ENCODE results near the gene MAJIN. TPM values are rescaled to one million over a fixed set of nuclear protein-coding genes. Genes with fewer than 3 reads are reported as not detected.

The MAJIN gene
- total RNA-seq, 1 experiment from 2014 or later: not detected

DNA sequence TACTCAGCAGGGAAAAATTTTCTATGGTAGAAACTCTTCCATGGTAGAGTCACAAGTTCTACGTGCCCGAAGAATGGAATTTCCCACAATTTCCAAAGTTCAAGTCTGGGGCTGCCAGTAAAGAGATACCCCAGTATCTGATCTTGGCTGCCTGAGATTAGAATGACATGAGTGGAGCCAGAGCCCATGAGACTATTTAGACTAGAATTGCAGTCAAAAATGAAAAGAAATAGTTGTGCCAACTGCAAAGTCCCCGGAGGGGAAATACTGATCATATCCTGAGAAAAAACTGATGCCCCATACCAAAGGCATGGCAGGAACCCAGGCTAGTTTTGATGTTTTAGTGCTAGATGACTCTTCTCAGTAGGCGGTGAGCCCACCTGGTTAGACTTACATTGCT is 11.2 kb downstream of the MAJIN start:
- intact Hi-C loops (cut with micrococcal nuclease; ENCODE audit: unreplicated experiment): no loop called here
- H3K36me3 ChIP-seq (ENCODE audit: control insufficient read depth, insufficient read depth, low read length): no peaks in the 10 kb centered on the region
- CTCF ChIA-PET: no interaction called here
- TF ChIP-seq CTCF (IDR thresholded peaks at IDR 0.05; ENCODE audit: insufficient read depth in 1 of 2, low read depth in 1 of 2, low read length in 1 of 2, severe bottlenecking in 1 of 2, unreplicated experiment in 1 of 2): no peak
- 0 out of 2 replicates have a peak, but pooled peaks cover 4% of the 10 kb centered on the region for H3K4me1 ChIP-seq
- no peak overlapping the region for H3K4me3 ChIP-seq (ENCODE audit: low read depth, low read length)
- no peak overlapping the region for H3K4me3 Mint-ChIP-seq (ENCODE audit: unreplicated experiment)
- no peaks in the 10 kb centered on the region for H3K9me3 ChIP-seq
- H3K9me3 Mint-ChIP-seq (ENCODE audit: unreplicated experiment): no peaks in the 10 kb centered on the region
- H3K27me3 ChIP-seq (replicated peaks; ENCODE audit: control insufficient read depth, insufficient read depth, low read length): no peaks in the 10 kb centered on the region
- no peaks in the 10 kb centered on the region for H3K4me1 Mint-ChIP-seq (ENCODE audit: low read depth, unreplicated experiment)
- POLR2A ChIA-PET: no interaction called here
- no peaks in the 10 kb centered on the region for H3K27me3 Mint-ChIP-seq (ENCODE audit: insufficient read depth, unreplicated experiment)
- no peaks in the 10 kb centered on the region for H3K36me3 Mint-ChIP-seq (ENCODE audit: insufficient read depth, unreplicated experiment)
- DNase-seq: no peak
- no TSS peak for BruUV-seq (replicated peaks)
- no peak overlapping the region for H3K27ac Mint-ChIP-seq (ENCODE audit: unreplicated experiment)

DNA sequence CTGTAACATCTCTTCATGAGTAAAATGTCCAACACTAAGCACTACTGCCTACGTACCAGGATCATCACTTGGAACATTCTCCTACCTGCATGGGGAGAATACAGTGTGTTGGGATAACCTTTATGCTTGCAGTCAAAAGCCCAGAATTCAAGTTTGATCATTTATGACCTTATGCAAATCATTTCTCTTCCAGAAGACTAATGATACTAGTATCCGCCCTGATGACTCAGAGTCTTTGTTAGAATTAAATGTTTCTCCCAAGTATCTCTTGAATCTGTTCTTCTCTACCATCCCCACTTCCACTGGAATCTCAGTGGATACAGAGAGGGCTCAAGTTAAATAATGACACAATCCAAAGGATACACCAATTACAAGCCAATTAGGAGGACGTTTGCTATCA is 12.4 kb downstream of the MAJIN start:
- Histone ChIP-seq H3K9me3 (no peaks in the 10 kb centered on the region), H3K4me3 (ENCODE audit: low read depth, low read length) (no peak overlapping the region), H3K27me3 (replicated peaks; ENCODE audit: control insufficient read depth, insufficient read depth, low read length) (no peaks in the 10 kb centered on the region), H3K36me3 (ENCODE audit: control insufficient read depth, insufficient read depth, low read length) (no peaks in the 10 kb centered on the region), H3K4me1 (no peaks in the 10 kb centered on the region)
- no peak for DNase-seq
- H3K27ac Mint-ChIP-seq (ENCODE audit: unreplicated experiment): no peak overlapping the region
- intact Hi-C loops (cut with micrococcal nuclease; ENCODE audit: unreplicated experiment): no loop called here
- TF ChIP-seq CTCF (IDR thresholded peaks at IDR 0.05; ENCODE audit: insufficient read depth in 1 of 2, low read depth in 1 of 2, low read length in 1 of 2, severe bottlenecking in 1 of 2, unreplicated experiment in 1 of 2): no peak
- H3K9me3 Mint-ChIP-seq (ENCODE audit: unreplicated experiment): no peaks in the 10 kb centered on the region
- CTCF ChIA-PET: no interaction called here
- H3K4me1 Mint-ChIP-seq (ENCODE audit: low read depth, unreplicated experiment): no peaks in the 10 kb centered on the region
- POLR2A ChIA-PET: no interaction called here
- no TSS peak for BruUV-seq (replicated peaks)
- H3K27me3 Mint-ChIP-seq (ENCODE audit: insufficient read depth, unreplicated experiment): no peaks in the 10 kb centered on the region
- no peak overlapping the region for H3K4me3 Mint-ChIP-seq (ENCODE audit: unreplicated experiment)
- H3K36me3 Mint-ChIP-seq (ENCODE audit: insufficient read depth, unreplicated experiment): no peaks in the 10 kb centered on the region

- POLR2A ChIA-PET: no interaction called here
These were observed 17.7 kb downstream of the MAJIN start for GRCh38 chr11:64954201-64954600.

More at GRCh38 chr11:64954201-64954600, 17.7 kb downstream of the MAJIN start:
- no peaks in the 10 kb centered on the region for H3K27me3 ChIP-seq (replicated peaks; ENCODE audit: control insufficient read depth, insufficient read depth, low read length)
- intact Hi-C loops (cut with micrococcal nuclease; ENCODE audit: unreplicated experiment): no loop called here
- H3K4me1 ChIP-seq: no peaks in the 10 kb centered on the region
- no TSS peak for BruUV-seq (replicated peaks)
- no peak for DNase-seq
- CTCF ChIA-PET: interaction anchor here (0.9 kb wide), 1 partner anchor 43 kb away, joined by 3 read pairs; the partner anchor contains the start of gene BATF2
- H3K4me1 Mint-ChIP-seq (ENCODE audit: low read depth, unreplicated experiment): no peaks in the 10 kb centered on the region
- no peak overlapping the region for H3K4me3 Mint-ChIP-seq (ENCODE audit: unreplicated experiment)
- H3K4me3 ChIP-seq (ENCODE audit: low read depth, low read length): no peak overlapping the region
- H3K36me3 ChIP-seq (ENCODE audit: control insufficient read depth, insufficient read depth, low read length): no peaks in the 10 kb centered on the region
- H3K36me3 Mint-ChIP-seq (ENCODE audit: insufficient read depth, unreplicated experiment): no peaks in the 10 kb centered on the region
- H3K27me3 Mint-ChIP-seq (ENCODE audit: insufficient read depth, unreplicated experiment): peaks cover 8% of the 10 kb centered on the region
- no peak overlapping the region for H3K27ac Mint-ChIP-seq (ENCODE audit: unreplicated experiment)
- TF ChIP-seq CTCF (IDR thresholded peaks at IDR 0.05; ENCODE audit: insufficient read depth in 1 of 2, low read depth in 1 of 2, low read length in 1 of 2, severe bottlenecking in 1 of 2, unreplicated experiment in 1 of 2): no peak
- H3K9me3 Mint-ChIP-seq (ENCODE audit: unreplicated experiment): no peaks in the 10 kb centered on the region
- H3K9me3 ChIP-seq: no peaks in the 10 kb centered on the region
